Testis (tissue), 3 donors: ENCODE results near the gene UGT1A6. TPM values are rescaled to one million over a fixed set of nuclear protein-coding genes. Genes with fewer than 3 reads are reported as not detected.
"Not testable (repeated sequence)": the region's sequence is repeated elsewhere in the genome, so short reads cannot be mapped to it uniquely, and the experiment has no call there.

Experiments used
- DNase-seq: peaks from one replicate; pipeline ENCODE4 v3.0.0-alpha.2; 2019
- H3K27ac ChIP-seq, 2 donors: fragments of 200-600 bp; sonication (generic); one replicate each; pipeline ENCODE4 v1.5.1; 2019
- H3K27me3 ChIP-seq: fragments of 200-600 bp; sonication (generic); one replicate; pipeline ENCODE4 v1.5.1; 2019
- H3K36me3 ChIP-seq: fragments of 200-600 bp; sonication (generic); one replicate; pipeline ENCODE4 v1.5.1; 2017; ENCODE audit warnings: low read depth; ENCODE audit errors: missing control alignments
- H3K4me1 ChIP-seq: fragments of 200-600 bp; sonication (generic); one replicate; pipeline ENCODE4 v1.5.1; 2019
- H3K4me3 ChIP-seq, 2 donors: fragments of 200-600 bp; sonication (generic); one replicate each; pipeline ENCODE4 v1.5.1; 2017 to 2019
- H3K9me3 ChIP-seq: fragments of 200-600 bp; sonication (generic); one replicate; pipeline ENCODE4 v1.5.1; 2017
- CTCF ChIP-seq, 3 experiments: fragments of 450-650 bp in 2 of 3; fragments of 200-600 bp in 1 of 3; sonication (generic) in 1 of 3; IDR thresholded peaks; one replicate each; pipeline ENCODE4 v1.5.1; 2016 to 2019; ENCODE audit warnings: antibody characterized with exemption in 3 of 3, mild to moderate bottlenecking in 2 of 3, moderate library complexity in 1 of 3
- POLR2A ChIP-seq: fragments of 450-650 bp; IDR thresholded peaks from one replicate; pipeline ENCODE4 v1.6.1; 2017; ENCODE audit warnings: antibody characterized with exemption, mild to moderate bottlenecking, moderate library complexity
- WGBS, 2 donors: methylation state at CpG; one replicate each; pipeline ENCODE4 v1.1.5; 2018; 5-methylcytosine and 5-hydroxymethylcytosine counted together
- intact Hi-C: fragments of 100-400 bp; cut with DNase I; formaldehyde crosslinking; loops from one replicate; pipeline ENCODE4 v1.15.1; 2023; ENCODE audit warnings: low total_unique reads
- polyA plus RNA-seq: library from polyadenylated mRNA; stranded (reverse); fragments of 350-450 nt; fragmentation: Illumina TruSeq; extraction: RNeasy Lipid Tissue Mini Kit (QIAGEN cat#74804); gene quantifications from one replicate; pipeline ENCODE4 v1.2.3, GENCODE V29; 2014; ENCODE audit warnings: low read depth, low replicate concordance; ENCODE audit not compliant: insufficient read depth
- total RNA-seq, 2 donors: library from RNA; depleted of rRNA; stranded (reverse); fragments of >200 nt; gene quantifications; one replicate each; pipeline ENCODE4 v1.2.3, GENCODE V29; 2016

Gene UGT1A6
- total and polyA plus RNA-seq, 3 donors from 2014 or later: 0.74 to 3.0 TPM; not detected in 1

- TF ChIP-seq POLR2A (no peak), CTCF (IDR thresholded peaks at IDR 0.05) (no peak)
- intact Hi-C loops: no loop called here
- H3K36me3 ChIP-seq: no peaks in the 10 kb centered on the region
- H3K9me3 ChIP-seq: no peaks in the 10 kb centered on the region
- no peak overlapping the region for H3K4me3 ChIP-seq
- DNase-seq: no peak
- WGBS, 2 donors: 46 to 71% methylated on average over 1 of the region's 1 CpG
- H3K27ac ChIP-seq: no peak overlapping the region
- no peaks in the 10 kb centered on the region for H3K27me3 ChIP-seq
- H3K4me1 ChIP-seq: peaks cover 5% of the 10 kb centered on the region
These were observed 7.4 kb downstream of the UGT1A6 start for GRCh38 chr2:233700028-233700635.

GRCh38 chr2:233700842-233701241 is 8.2 kb downstream of the UGT1A6 start:
- H3K4me1 ChIP-seq, H3K4me3 ChIP-seq, H3K27ac ChIP-seq, H3K9me3 ChIP-seq, intact Hi-C loops, H3K27me3 ChIP-seq, H3K36me3 ChIP-seq, DNase-seq: not testable (repeated sequence)
- WGBS, 2 donors: 85 to 96% methylated on average over 5 of the region's 5 CpGs

GRCh38 chr2:233702238-233702637 is 9.5 kb downstream of the UGT1A6 start:
- Histone ChIP-seq H3K9me3 (no peaks in the 10 kb centered on the region), H3K27ac (no peak overlapping the region), H3K36me3 (no peaks in the 10 kb centered on the region), H3K4me1 (peaks cover 5% of the 10 kb centered on the region), H3K27me3 (no peaks in the 10 kb centered on the region), H3K4me3 (no peak overlapping the region)
- 49 to 56% methylated on average over 3 of the region's 3 CpGs for WGBS, 2 donors
- DNase-seq: no peak
- TF ChIP-seq CTCF (IDR thresholded peaks at IDR 0.05) (no peak), POLR2A (no peak)
- intact Hi-C loops: no loop called here

GRCh38 chr2:233705911-233706506 is 13.3 kb downstream of the UGT1A6 start:
- no peaks in the 10 kb centered on the region for H3K27me3 ChIP-seq
- TF ChIP-seq POLR2A: no peak
- no peak for TF ChIP-seq CTCF (IDR thresholded peaks at IDR 0.05)
- no peaks in the 10 kb centered on the region for H3K9me3 ChIP-seq
- H3K4me1 ChIP-seq: no peaks in the 10 kb centered on the region
- no peak for DNase-seq
- H3K36me3 ChIP-seq: no peaks in the 10 kb centered on the region
- intact Hi-C loops: no loop called here
- no peak overlapping the region for H3K27ac ChIP-seq
- H3K4me3 ChIP-seq: no peak overlapping the region
- 69 to 77% methylated on average over 4 of the region's 4 CpGs for WGBS, 2 donors

- 20 to 59% methylated on average over 1 of the region's 1 CpG for WGBS, 2 donors
- intact Hi-C loops: no loop called here
- Histone ChIP-seq H3K27ac (no peak overlapping the region), H3K36me3 (no peaks in the 10 kb centered on the region), H3K4me3 (no peak overlapping the region), H3K9me3 (no peaks in the 10 kb centered on the region), H3K4me1 (no peaks in the 10 kb centered on the region), H3K27me3 (no peaks in the 10 kb centered on the region)
- DNase-seq: no peak
- no peak for TF ChIP-seq POLR2A
These were observed 14.0 kb downstream of the UGT1A6 start for GRCh38 chr2:233706720-233707119.
